Esophagus muscularis mucosa (tissue), 4 donors: Measurements from ENCODE around the gene SULF2. TPM values are rescaled to one million over a fixed set of nuclear protein-coding genes. Genes with fewer than 3 reads are reported as not detected.
"Not testable (repeated sequence)": the region's sequence is repeated elsewhere in the genome, so short reads cannot be mapped to it uniquely, and the experiment has no call there.

Experiments
- DNase-seq: peaks from one replicate; pipeline ENCODE4 v3.0.0-alpha.2; 2017; ENCODE audit errors: extremely low spot score
- H3K27ac ChIP-seq, 4 donors: fragments of 200-600 bp; sonication (generic); replicated peaks in 1 of 4; 1 replicate in 3 of 4; 2 replicates in 1 of 4; pipeline ENCODE4 v1.5.1; 2016 to 2019; ENCODE audit warnings: mild to moderate bottlenecking in 1 of 4
- H3K27me3 ChIP-seq, 4 donors: fragments of 200-600 bp; sonication (generic); one replicate each; pipeline versions ENCODE4 v1.5.1 to v1.6.0; 2016 to 2019
- H3K36me3 ChIP-seq, 4 donors: fragments of 200-600 bp; sonication (generic); one replicate each; pipeline ENCODE4 v1.5.1; 2016 to 2019
- H3K4me1 ChIP-seq, 4 donors: fragments of 200-600 bp; sonication (generic); one replicate each; pipeline ENCODE4 v1.5.1; 2016 to 2019
- H3K4me3 ChIP-seq, 4 donors: fragments of 200-600 bp; sonication (generic); 1 replicate in 2 of 4; 2 replicates in 2 of 4; pipeline ENCODE4 v1.5.1; 2016 to 2019; ENCODE audit warnings: mild to moderate bottlenecking in 4 of 4, moderate library complexity in 1 of 4
- H3K9me3 ChIP-seq, 4 donors: fragments of 200-600 bp; sonication (generic); 1 replicate in 3 of 4; 2 replicates in 1 of 4; pipeline ENCODE4 v1.5.1; 2016 to 2019
- EP300 ChIP-seq: sonication (generic); formaldehyde crosslinking; IDR thresholded peaks from one replicate; pipeline ENCODE4 v1.6.1; 2017; ENCODE audit warnings: antibody characterized with exemption
- POLR2A ChIP-seq: fragments of 450-650 bp; IDR thresholded peaks from one replicate; pipeline ENCODE4 v1.6.1; 2017; ENCODE audit warnings: antibody characterized with exemption, moderate library complexity, mild to moderate bottlenecking, low read depth
- POLR2AphosphoS5 ChIP-seq, 2 donors: sonication (generic); formaldehyde crosslinking; IDR thresholded peaks; one replicate each; pipeline ENCODE4 v1.6.1; 2017; ENCODE audit warnings: antibody characterized with exemption in 2 of 2
- WGBS: methylation state at CpG from one replicate; pipeline ENCODE4 v1.1.5; 2018; 5-methylcytosine and 5-hydroxymethylcytosine counted together
- intact Hi-C: fragments of 100-400 bp; cut with DNase I; formaldehyde crosslinking; loops from one replicate; pipeline ENCODE4 v1.15.1; 2023
- total RNA-seq, 4 donors: library from RNA; depleted of rRNA; stranded (reverse); fragments of >200 nt; gene quantifications; one replicate each; pipeline versions ENCODE4 v1.1.0 to v1.2.1, GENCODE V29; 2016
- TF ChIP-seq, protein P1 (sequence below), 3 experiments: fragments of 200-600 bp in 2 of 3; fragments of 450-650 bp in 1 of 3; sonication (generic) in 2 of 3; IDR thresholded peaks; one replicate each; pipeline ENCODE4 v1.5.1; 2017 to 2019; ENCODE audit warnings: antibody characterized with exemption in 3 of 3, mild to moderate bottlenecking in 2 of 3, moderate library complexity in 1 of 3

SULF2 gene
- total RNA-seq, result 100 to 1,000 TPM in 3 of 4 donors, 10 to 100 TPM in 1; 78.7 to 243 (median 138) TPM

DNA sequence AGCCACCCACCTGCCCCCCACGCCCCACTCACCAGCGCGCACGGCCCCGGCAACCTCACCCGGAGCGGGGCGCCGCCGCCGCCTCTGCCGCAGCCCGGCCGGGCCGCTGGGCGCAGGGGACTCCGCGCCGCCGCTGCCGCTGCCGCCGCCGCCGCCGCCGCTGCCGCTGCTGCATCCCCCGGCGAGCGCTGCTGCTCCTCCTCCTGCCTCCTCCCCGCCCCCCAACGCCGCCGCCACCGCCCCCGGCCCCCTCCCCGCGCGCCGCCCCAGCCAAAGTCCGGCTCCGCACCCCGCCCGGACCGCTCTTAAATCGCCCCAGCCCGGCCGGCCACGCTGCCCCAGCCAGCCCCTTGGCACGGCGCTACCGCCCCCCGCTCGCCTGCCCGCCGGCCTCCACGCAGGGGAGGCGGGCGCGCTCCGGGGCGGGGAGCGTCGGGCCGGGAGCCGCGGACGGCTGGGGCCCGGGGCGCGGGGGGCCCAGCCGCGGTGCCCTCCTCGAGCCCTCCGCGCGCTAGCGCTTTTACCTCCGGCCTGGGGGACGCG, at the start of gene SULF2:
Gene SULF2 (minus strand): TSS at position 171 of the 543 bp plus-strand sequence. CDS start 28,118 bp downstream, outside the sequence.
- no peak for DNase-seq
- no peaks in the 10 kb centered on the region for H3K36me3 ChIP-seq
- TF ChIP-seq, protein P1, sequence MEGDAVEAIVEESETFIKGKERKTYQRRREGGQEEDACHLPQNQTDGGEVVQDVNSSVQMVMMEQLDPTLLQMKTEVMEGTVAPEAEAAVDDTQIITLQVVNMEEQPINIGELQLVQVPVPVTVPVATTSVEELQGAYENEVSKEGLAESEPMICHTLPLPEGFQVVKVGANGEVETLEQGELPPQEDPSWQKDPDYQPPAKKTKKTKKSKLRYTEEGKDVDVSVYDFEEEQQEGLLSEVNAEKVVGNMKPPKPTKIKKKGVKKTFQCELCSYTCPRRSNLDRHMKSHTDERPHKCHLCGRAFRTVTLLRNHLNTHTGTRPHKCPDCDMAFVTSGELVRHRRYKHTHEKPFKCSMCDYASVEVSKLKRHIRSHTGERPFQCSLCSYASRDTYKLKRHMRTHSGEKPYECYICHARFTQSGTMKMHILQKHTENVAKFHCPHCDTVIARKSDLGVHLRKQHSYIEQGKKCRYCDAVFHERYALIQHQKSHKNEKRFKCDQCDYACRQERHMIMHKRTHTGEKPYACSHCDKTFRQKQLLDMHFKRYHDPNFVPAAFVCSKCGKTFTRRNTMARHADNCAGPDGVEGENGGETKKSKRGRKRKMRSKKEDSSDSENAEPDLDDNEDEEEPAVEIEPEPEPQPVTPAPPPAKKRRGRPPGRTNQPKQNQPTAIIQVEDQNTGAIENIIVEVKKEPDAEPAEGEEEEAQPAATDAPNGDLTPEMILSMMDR (IDR thresholded peaks at IDR 0.05), result no peak
- TF ChIP-seq POLR2A (no peak), POLR2AphosphoS5 (IDR thresholded peaks at IDR 0.05) (no peak)
- H3K4me3 ChIP-seq, result peak within 1 kb of the TSS; percentile 75 to 84 (median 78)
- H3K9me3 ChIP-seq, result no peaks in the 10 kb centered on the region
- no peaks in the 10 kb centered on the region for H3K27me3 ChIP-seq
- peak within 1 kb of the TSS; percentile 90 to 95 (median 94) for H3K27ac ChIP-seq
- WGBS, result 0% methylated on average over 11 of the region's 82 CpGs
- peaks cover 19 to 81% (median 63%) of the 10 kb centered on the region in 4 donors for H3K4me1 ChIP-seq
- intact Hi-C loops, result loop anchor here (5.0 to 10.0 kb wide), 3 partner anchors 103 to 399 kb away; no protein-coding TSS in a partner anchor

DNA sequence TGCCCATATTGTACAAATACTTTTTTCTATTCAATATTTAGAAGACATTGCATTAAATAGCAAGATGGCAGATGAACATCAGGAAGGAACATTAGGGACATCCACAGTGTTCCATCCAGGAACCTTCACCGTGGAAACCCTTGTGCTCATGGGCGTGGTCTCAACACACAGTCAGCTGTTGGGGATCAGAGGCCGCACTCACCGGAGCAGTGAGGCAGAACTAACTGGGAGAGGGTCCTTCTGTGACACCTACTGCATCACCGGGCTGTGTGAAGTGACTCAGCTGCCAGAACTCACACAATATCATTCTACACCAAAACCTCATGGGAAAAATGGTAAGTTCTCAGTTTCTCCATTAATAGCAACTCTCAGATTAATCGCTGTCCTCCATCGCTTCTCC, 46.4 kb upstream of the SULF2 start:
- H3K4me3 ChIP-seq, intact Hi-C loops, H3K27ac ChIP-seq, H3K4me1 ChIP-seq, DNase-seq, H3K36me3 ChIP-seq, H3K27me3 ChIP-seq, H3K9me3 ChIP-seq: not testable (repeated sequence)
- WGBS, result no CpG with 5 or more reads among the region's 7 CpGs

DNA sequence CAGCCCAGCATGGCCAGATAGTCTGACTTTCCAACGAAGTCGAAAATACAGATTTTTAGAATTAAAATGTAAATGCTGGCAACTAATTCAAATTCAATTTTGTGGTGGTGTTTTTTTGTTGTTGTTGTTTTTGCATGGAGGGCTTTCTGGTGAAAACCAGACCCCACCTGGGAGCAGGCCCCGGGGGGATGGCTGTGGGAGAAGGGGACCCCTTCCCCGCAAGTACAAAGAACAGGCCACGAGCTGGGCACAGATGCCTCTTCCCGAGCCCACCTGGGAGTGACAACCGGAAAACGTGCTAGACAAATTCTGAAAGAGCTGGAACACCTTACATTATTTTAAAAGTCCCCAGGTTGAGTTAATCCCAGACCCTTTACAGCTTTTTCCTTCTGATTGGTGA, 41.4 kb upstream of the SULF2 start:
- DNase-seq, H3K36me3 ChIP-seq, H3K4me1 ChIP-seq, intact Hi-C loops, H3K4me3 ChIP-seq, H3K27me3 ChIP-seq, H3K27ac ChIP-seq, H3K9me3 ChIP-seq: not testable (repeated sequence)
- 87% methylated on average over 8 of the region's 8 CpGs for WGBS

DNA sequence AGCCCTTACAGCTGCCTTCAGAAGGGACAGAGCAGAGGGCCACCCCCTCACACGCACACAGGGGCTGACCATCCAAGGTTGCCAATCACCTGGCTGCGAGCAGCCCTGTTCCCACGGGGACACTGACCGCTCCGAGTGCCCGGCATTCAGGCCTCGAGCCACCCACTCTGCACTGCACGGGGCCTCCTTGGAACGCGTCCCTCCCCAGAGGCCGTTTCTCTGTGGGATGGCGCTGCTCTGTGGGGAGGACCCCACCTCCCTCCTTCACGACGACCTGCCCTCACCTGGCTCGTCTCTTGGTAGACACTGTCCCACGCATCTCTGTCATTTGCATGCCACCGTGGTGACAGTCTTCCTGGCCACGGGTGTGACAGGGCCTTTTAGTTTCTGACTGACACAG, 40.7 kb upstream of the SULF2 start:
- H3K9me3 ChIP-seq, H3K27me3 ChIP-seq, H3K4me3 ChIP-seq, DNase-seq, H3K4me1 ChIP-seq, intact Hi-C loops, H3K27ac ChIP-seq, H3K36me3 ChIP-seq: not testable (repeated sequence)
- 81% methylated on average over 16 of the region's 18 CpGs for WGBS

DNA sequence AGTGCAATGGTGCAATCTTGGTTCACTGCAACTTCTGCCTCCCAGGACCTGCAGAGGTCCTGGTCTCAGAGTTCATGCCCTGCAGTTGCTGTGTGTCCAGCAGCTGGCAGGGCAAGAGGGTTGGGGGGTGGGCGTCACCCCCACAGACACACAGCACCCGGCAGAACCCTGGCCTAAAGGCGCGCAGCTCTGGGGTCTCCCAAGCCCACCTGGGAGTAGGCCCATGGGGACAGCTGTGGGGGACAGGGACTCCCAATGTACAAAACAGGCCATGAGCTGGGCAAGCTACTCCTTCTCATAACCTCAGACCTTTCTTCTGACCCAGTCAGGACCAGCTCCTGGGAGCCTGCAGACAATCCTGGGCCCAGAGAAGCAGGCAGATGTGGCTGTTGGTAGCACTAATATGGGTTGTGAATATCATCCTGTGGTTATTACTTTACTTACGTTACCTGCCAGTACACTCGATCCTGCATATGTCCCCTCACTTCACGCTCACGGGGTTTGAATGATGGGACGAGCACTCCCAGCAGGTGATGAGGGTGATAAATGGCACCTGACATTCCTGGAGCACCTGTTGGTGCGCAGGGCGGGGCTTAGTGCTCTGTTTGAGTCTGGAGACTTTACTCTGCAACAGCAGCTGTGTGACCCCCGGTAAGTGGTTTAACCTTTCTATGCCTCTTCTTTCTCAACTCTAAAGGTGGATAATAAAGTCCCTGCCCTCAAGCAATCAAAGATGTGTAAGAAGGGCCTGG, 39.9 kb upstream of the SULF2 start:
- Histone ChIP-seq H3K4me3 (no peak overlapping the region), H3K9me3 (no peaks in the 10 kb centered on the region), H3K27ac (no peak overlapping the region), H3K27me3 (peaks cover 0 to 4% (median 0%) of the 10 kb centered on the region in 4 donors), H3K36me3 (no peaks in the 10 kb centered on the region), H3K4me1 (no peaks in the 10 kb centered on the region)
- no peak for DNase-seq
- intact Hi-C loops, result no loop called here
- WGBS, result 96% methylated on average over 9 of the region's 12 CpGs
- TF ChIP-seq POLR2A (no peak), POLR2AphosphoS5 (IDR thresholded peaks at IDR 0.05) (no peak), EP300 (no peak)
- TF ChIP-seq, protein P1 (IDR thresholded peaks at IDR 0.05), result no peak

DNA sequence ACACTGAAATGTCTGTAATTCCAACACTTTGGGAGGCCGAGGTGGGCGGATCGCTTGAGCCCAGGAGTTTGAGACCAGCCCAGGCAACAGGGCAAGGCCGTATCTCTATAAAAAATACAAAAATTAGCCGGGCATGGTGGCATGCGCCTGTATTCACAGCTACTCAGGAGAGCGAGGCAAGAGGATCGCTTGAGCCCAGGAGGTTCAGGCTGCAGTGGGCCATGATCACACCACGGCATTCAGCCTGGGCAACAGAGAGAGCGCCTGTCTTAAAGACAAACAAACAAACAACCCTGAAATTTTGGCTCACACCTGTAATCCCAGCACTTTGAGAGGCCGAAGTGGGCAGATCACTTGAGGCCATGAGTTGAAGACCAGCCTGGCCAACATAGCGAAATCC, 38.7 kb upstream of the SULF2 start:
- DNase-seq, H3K4me1 ChIP-seq, H3K27me3 ChIP-seq, intact Hi-C loops, H3K4me3 ChIP-seq, H3K9me3 ChIP-seq, H3K27ac ChIP-seq, H3K36me3 ChIP-seq: not testable (repeated sequence)
- WGBS, result 86% methylated on average over 12 of the region's 12 CpGs
